Prostate gland (tissue), 2 donors: ENCODE data around the gene KRTAP10-6. TPM values are rescaled to one million over a fixed set of nuclear protein-coding genes. Genes with fewer than 3 reads are reported as not detected.
"Not testable (repeated sequence)": the region's sequence is repeated elsewhere in the genome, so short reads cannot be mapped to it uniquely, and the experiment has no call there.

Experiments
- DNase-seq: peaks from one replicate; pipeline ENCODE4 v3.0.0-alpha.2; 2019; ENCODE audit warnings: low spot score
- H3K27ac ChIP-seq, 2 donors: fragments of 200-600 bp; sonication (generic); 2 replicates each; pipeline ENCODE4 v1.5.1; 2017 to 2019
- H3K27me3 ChIP-seq: fragments of 200-600 bp; sonication (generic); replicated peaks from 2 replicates; pipeline ENCODE4 v1.5.1; 2019; ENCODE audit not compliant: insufficient read depth
- H3K36me3 ChIP-seq, 2 donors: fragments of 200-600 bp; sonication (generic); 1 replicate in 1 of 2; 2 replicates in 1 of 2; pipeline versions ENCODE4 v1.5.1 to v1.8.1; 2017 to 2019
- H3K4me1 ChIP-seq: fragments of 200-600 bp; sonication (generic); replicated peaks from 2 replicates; pipeline ENCODE4 v1.5.1; 2019
- H3K4me3 ChIP-seq, 2 donors: fragments of 200-600 bp; sonication (generic); 2 replicates each; pipeline ENCODE4 v1.5.1; 2017 to 2019
- H3K9me3 ChIP-seq: fragments of 200-600 bp; sonication (generic); 2 replicates; pipeline ENCODE4 v1.5.1; 2017
- POLR2A ChIP-seq: fragments of 450-650 bp; IDR thresholded peaks from one replicate; pipeline ENCODE4 v1.6.1; 2016; ENCODE audit warnings: antibody characterized with exemption, mild to moderate bottlenecking
- POLR2AphosphoS5 ChIP-seq: sonication (generic); formaldehyde crosslinking; IDR thresholded peaks from one replicate; pipeline ENCODE4 v1.6.1; 2017; ENCODE audit warnings: antibody characterized with exemption
- WGBS: methylation state at CpG from one replicate; pipeline ENCODE4 v1.1.5; 2018; 5-methylcytosine and 5-hydroxymethylcytosine counted together
- intact Hi-C: fragments of 100-400 bp; cut with DNase I; formaldehyde crosslinking; loops from one replicate; pipeline ENCODE4 v1.14.2; 2022
- total RNA-seq, 2 donors: library from RNA; depleted of rRNA; stranded (reverse); fragments of >200 nt; gene quantifications; one replicate each; pipeline ENCODE4 v1.1.0, GENCODE V29; 2016
- TF ChIP-seq, protein P1 (sequence below), 4 experiments: fragments of 200-600 bp in 2 of 4; fragments of 450-650 bp in 2 of 4; sonication (generic) in 2 of 4; IDR thresholded peaks; 1 replicate in 3 of 4; 2 replicates in 1 of 4; pipeline ENCODE4 v1.5.1; 2016 to 2019; ENCODE audit warnings: antibody characterized with exemption in 4 of 4, mild to moderate bottlenecking in 2 of 4, moderate library complexity in 2 of 4

Gene KRTAP10-6, protein sequence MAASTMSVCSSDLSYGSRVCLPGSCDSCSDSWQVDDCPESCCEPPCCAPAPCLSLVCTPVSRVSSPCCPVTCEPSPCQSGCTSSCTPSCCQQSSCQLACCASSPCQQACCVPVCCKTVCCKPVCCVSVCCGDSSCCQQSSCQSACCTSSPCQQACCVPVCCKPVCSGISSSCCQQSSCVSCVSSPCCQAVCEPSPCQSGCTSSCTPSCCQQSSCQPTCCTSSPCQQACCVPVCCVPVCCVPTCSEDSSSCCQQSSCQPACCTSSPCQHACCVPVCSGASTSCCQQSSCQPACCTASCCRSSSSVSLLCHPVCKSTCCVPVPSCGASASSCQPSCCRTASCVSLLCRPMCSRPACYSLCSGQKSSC
- not detected for total RNA-seq

DNA sequence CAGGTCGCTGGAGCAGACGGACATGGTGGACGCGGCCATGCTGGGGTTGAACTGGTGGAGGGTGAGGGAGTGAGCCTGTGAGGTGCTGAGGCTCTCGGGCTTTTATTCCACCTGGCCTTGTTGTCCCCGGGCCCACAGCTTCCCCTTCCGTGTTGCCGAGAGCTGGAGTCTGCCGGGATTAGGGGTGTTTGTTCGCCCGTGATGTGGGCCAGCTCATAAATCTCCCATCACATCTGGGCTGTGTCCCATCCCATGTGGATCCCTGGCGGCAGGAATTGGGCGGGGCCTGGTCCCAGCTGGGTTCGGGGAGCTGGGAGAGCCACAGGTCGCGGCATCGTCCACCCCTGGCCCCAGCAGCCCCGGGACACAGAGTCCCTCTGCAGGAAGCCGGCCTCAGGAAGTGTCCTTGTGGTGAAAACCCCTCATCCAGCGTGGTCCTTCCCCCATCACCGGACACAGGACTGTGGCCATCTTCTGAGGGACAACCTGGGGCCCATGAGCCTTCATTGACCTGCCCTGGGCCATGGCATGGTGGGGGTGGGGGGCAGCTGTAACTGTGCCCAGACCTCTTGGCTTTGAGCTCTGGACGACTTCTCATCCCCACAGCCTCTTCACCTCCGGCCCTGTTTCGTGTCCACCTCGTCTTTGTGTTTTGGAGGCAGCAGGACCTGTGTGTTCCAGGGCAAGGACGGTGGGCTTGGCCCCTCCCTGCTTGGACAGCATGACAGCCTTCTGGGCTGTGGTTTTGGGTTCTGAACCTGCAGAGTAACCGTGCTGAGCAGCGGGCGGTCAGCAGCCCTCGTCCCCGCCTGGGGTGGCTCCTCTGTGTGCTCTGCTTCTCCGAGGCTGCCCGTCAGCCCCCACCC lies at the start of gene KRTAP10-6:
Gene KRTAP10-6 (minus strand): TSS at position 60 of the 866 bp plus-strand sequence. CDS start 21 bp downstream, at position 39.
- no peaks in the 10 kb centered on the region for H3K36me3 ChIP-seq
- 59% methylated on average over 26 of the region's 33 CpGs for WGBS
- H3K4me1 ChIP-seq, result no peaks in the 10 kb centered on the region
- DNase-seq, result no peak
- H3K27ac ChIP-seq, result no peak within 1 kb of the TSS
- no peak within 1 kb of the TSS for H3K4me3 ChIP-seq
- intact Hi-C loops, result no loop called here
- H3K9me3 ChIP-seq, result no peaks in the 10 kb centered on the region
- TF ChIP-seq POLR2AphosphoS5, result no peak
- TF ChIP-seq, protein P1, sequence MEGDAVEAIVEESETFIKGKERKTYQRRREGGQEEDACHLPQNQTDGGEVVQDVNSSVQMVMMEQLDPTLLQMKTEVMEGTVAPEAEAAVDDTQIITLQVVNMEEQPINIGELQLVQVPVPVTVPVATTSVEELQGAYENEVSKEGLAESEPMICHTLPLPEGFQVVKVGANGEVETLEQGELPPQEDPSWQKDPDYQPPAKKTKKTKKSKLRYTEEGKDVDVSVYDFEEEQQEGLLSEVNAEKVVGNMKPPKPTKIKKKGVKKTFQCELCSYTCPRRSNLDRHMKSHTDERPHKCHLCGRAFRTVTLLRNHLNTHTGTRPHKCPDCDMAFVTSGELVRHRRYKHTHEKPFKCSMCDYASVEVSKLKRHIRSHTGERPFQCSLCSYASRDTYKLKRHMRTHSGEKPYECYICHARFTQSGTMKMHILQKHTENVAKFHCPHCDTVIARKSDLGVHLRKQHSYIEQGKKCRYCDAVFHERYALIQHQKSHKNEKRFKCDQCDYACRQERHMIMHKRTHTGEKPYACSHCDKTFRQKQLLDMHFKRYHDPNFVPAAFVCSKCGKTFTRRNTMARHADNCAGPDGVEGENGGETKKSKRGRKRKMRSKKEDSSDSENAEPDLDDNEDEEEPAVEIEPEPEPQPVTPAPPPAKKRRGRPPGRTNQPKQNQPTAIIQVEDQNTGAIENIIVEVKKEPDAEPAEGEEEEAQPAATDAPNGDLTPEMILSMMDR (IDR thresholded peaks at IDR 0.05), result no peak
- TF ChIP-seq POLR2A, result no peak
- peaks cover 2% of the 10 kb centered on the region for H3K27me3 ChIP-seq

DNA sequence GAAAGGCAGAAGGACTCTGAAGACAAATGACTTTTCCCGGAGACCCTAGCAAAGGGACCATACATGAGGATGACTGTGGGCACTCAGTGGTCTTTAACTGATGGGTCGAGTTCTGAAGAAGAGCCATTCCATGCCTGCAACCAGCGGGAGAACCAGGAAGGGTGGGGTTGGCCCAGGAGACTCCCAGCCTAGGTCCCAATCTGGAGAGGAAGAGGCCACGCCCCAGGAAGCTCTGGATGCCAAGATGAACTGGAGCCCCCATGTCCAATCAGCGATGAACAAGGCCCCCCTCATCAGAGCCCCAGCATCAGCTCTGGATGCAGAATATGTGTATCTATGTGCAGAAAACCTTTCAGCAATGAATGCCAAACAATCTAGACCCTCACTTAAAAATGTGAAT lies 48.5 kb upstream of the KRTAP10-6 start:
- no peaks in the 10 kb centered on the region for H3K4me1 ChIP-seq
- DNase-seq, result no peak
- H3K4me3 ChIP-seq, result no peak overlapping the region
- 94% methylated on average over 5 of the region's 5 CpGs for WGBS
- intact Hi-C loops, result no loop called here
- no peaks in the 10 kb centered on the region for H3K9me3 ChIP-seq
- no peaks in the 10 kb centered on the region for H3K36me3 ChIP-seq
- TF ChIP-seq, protein P1 (IDR thresholded peaks at IDR 0.05), result no peak
- TF ChIP-seq POLR2AphosphoS5, result no peak
- no peak overlapping the region for H3K27ac ChIP-seq
- H3K27me3 ChIP-seq, result peaks cover 3% of the 10 kb centered on the region

DNA sequence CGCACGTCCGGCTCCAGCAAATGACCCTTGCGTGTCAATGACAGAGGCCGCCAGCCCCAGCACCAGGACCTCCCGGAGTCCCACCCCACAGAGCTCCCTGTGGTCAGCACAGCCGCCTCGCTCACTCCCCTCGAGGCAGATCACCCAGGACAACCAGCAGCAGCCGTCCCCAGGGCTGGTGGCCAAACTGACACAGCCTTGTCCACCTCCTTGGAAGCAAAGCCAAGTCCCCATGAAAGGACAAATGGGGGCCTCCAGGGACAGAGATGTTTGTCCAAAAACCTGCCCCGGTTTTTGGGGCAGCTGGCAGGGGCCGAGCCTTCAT lies 47.0 kb upstream of the KRTAP10-6 start:
- H3K27me3 ChIP-seq, result peaks cover 3% of the 10 kb centered on the region
- no peak overlapping the region for H3K4me3 ChIP-seq
- no peak overlapping the region for H3K27ac ChIP-seq
- TF ChIP-seq, protein P1 (IDR thresholded peaks at IDR 0.05), result no peak
- no peak for TF ChIP-seq POLR2A
- no peak for TF ChIP-seq POLR2AphosphoS5
- H3K9me3 ChIP-seq, result no peaks in the 10 kb centered on the region
- no peak for DNase-seq
- intact Hi-C loops, result no loop called here
- H3K36me3 ChIP-seq, result no peaks in the 10 kb centered on the region
- no peaks in the 10 kb centered on the region for H3K4me1 ChIP-seq
- 79% methylated on average over 12 of the region's 12 CpGs for WGBS

DNA sequence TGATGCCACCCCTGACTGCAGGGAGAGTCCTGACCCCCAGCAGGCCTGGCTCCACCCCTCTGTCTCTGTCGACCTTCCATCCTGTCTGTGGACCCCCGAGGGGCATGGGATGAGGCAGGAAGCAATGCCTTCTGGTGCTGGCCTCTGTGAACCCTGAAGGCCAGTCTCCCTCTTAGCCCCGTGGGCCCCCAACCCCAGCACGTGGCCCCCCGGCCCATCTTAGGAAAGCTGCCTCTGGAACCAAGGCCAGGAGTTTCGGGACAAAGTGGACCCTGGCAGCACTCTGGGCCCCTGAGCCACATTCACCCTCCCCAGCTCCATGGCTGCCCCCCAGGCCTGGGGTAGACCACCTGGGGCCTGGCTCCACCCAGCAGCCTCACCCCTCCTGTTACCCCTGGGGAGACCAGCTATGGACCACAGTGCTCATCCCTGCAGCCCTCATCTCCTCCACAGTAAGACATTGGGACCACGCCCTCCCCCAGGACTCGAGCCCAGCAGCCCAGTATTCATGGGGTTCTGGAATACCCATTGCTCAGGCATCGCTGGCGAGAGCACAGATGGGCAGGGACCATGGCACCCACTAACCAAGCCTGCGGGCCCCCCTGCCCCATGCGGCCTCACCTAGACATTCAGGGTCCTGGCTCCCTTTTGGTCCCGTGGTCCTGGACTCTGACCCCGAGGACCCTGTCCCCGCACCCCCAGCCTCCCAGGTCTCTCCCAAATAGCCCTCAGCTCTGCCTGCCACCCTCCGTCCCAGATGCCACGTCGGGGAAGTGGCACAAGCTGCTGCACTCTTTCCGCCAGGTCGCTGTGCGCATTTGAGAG lies 46.4 kb upstream of the KRTAP10-6 start:
- DNase-seq, H3K27me3 ChIP-seq, H3K4me3 ChIP-seq, H3K36me3 ChIP-seq, H3K27ac ChIP-seq, intact Hi-C loops, H3K4me1 ChIP-seq, H3K9me3 ChIP-seq: not testable (repeated sequence)
- 88% methylated on average over 17 of the region's 21 CpGs for WGBS

DNA sequence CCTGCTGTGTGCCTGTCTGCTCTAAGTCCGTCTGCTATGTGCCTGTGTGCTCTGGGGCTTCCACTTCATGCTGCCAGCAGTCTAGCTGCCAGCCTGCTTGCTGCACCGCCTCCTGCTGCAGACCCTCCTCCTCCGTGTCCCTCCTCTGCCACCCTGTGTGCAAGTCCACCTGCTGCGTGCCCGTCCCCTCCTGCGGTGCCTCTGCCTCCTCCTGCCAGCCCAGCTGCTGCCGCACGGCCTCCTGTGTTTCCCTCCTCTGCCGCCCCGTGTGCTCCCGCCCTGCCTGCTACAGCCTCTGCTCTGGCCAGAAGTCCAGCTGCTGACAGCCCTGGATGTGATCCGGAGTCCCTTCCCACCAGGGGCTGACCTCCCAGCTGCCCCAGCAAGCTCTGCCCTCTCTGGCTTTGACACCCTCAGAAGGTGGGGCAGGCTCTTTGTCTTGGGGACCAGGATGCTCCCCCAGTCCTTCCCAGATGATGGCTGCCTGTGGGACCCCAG lies 45.6 kb upstream of the KRTAP10-6 start:
- H3K4me3 ChIP-seq, H3K4me1 ChIP-seq, H3K36me3 ChIP-seq, intact Hi-C loops, DNase-seq, H3K27ac ChIP-seq, H3K9me3 ChIP-seq, H3K27me3 ChIP-seq: not testable (repeated sequence)
- WGBS, result 59% methylated on average over 8 of the region's 12 CpGs
